H1 (cell line): ENCODE measurements around the gene SYNRG. TPM values are rescaled to one million over a fixed set of nuclear protein-coding genes. Genes with fewer than 3 reads are reported as not detected.

Experiments used
- CTCF ChIA-PET: fragments of 300-600 bp; sonication (Branson Sonifier 250); formaldehyde crosslinking; loops from one replicate; lab custom pipeline; 2021; ENCODE audit not compliant: partially characterized antibody; lab: Charles Lee
- POLR2A ChIA-PET: fragments of 300-600 bp; sonication (Branson Sonifier 250); formaldehyde crosslinking; loops from one replicate; lab custom pipeline; 2021; ENCODE audit warnings: inconsistent platforms; ENCODE audit not compliant: partially characterized antibody; lab: Charles Lee
- DNase-seq, 2 experiments: peaks; one replicate each; pipeline versions ENCODE4 v3.0.0 to v3.0.0-alpha.2; 2010 to 2022; ENCODE audit warnings: low spot score in 2 of 2, low read depth in 1 of 2, mixed read lengths in 1 of 2
- FAIRE-seq: peaks from 2 replicates; lab custom pipeline; 2011; peaks lifted over from hg19 to GRCh38; lab: Jason Lieb, UNC
- H2AFZ ChIP-seq: 2 replicates; pipeline ENCODE4 v1.8.1; 2012; ENCODE audit warnings: low read length, inconsistent platforms
- H2AK5ac ChIP-seq: 2 replicates; pipeline ENCODE4 v1.6.1; 2013; ENCODE audit warnings: low read depth, low read length
- H2BK120ac ChIP-seq: replicated peaks from 2 replicates; pipeline ENCODE3; 2013; ENCODE audit warnings: low read depth, low read length, inconsistent platforms
- H2BK12ac ChIP-seq: 2 replicates; pipeline ENCODE4 v1.6.1; 2013; ENCODE audit warnings: low read depth, low read length
- H2BK15ac ChIP-seq: 2 replicates; pipeline ENCODE4 v1.6.1; 2013; ENCODE audit warnings: low read length
- H2BK20ac ChIP-seq: 2 replicates; pipeline ENCODE4 v1.6.1; 2013; ENCODE audit warnings: low read length
- H2BK5ac ChIP-seq: 2 replicates; pipeline ENCODE4 v1.6.1; 2013; ENCODE audit warnings: low read depth, low read length
- H3K14ac ChIP-seq: 2 replicates; pipeline ENCODE4 v1.6.1; 2013; ENCODE audit warnings: inconsistent platforms; ENCODE audit not compliant: insufficient read length
- H3K18ac ChIP-seq: 2 replicates; pipeline ENCODE4 v1.6.1; 2013; ENCODE audit warnings: low read length; ENCODE audit errors: extremely low read depth
- H3K23ac ChIP-seq: 2 replicates; pipeline ENCODE4 v1.6.1; 2013; ENCODE audit warnings: inconsistent platforms; ENCODE audit not compliant: insufficient read length
- H3K23me2 ChIP-seq: 2 replicates; pipeline ENCODE4 v1.6.1; 2013; ENCODE audit warnings: low read depth, low read length
- H3K27ac ChIP-seq: 2 replicates; pipeline ENCODE4 v1.6.1; 2011; ENCODE audit warnings: low read depth, low read length, inconsistent platforms
- H3K27me3 ChIP-seq, 4 experiments: replicated peaks in 1 of 4; 1 replicate in 1 of 4; 2 replicates in 3 of 4; pipeline versions ENCODE4 v1.6.1 to v1.8.1; 2011 to 2013; ENCODE audit warnings: low read length in 3 of 4, mild to moderate bottlenecking in 3 of 4, inconsistent platforms in 2 of 4, mixed read lengths in 2 of 4, moderate library complexity in 1 of 4; ENCODE audit not compliant: control insufficient read depth in 3 of 4, insufficient read depth in 3 of 4; ENCODE audit errors: extremely low read depth in 1 of 4
- H3K36me3 ChIP-seq, 4 experiments: 2 replicates each; pipeline versions ENCODE4 v1.6.1 to v1.8.1; 2011 to 2013; ENCODE audit warnings: mild to moderate bottlenecking in 4 of 4, low read length in 3 of 4, moderate library complexity in 2 of 4, control low read depth in 1 of 4, inconsistent platforms in 1 of 4; ENCODE audit not compliant: insufficient read depth in 4 of 4, control insufficient read depth in 2 of 4
- H3K4ac ChIP-seq: replicated peaks from 2 replicates; pipeline ENCODE3; 2013; ENCODE audit warnings: low read length, low read depth, mixed read lengths, inconsistent platforms; ENCODE audit not compliant: insufficient read length
- H3K4me1 ChIP-seq, 4 experiments: replicated peaks in 1 of 4; 1 replicate in 1 of 4; 2 replicates in 3 of 4; pipeline versions ENCODE4 v1.6.1 to v1.8.1; 2011 to 2013; ENCODE audit warnings: low read length in 3 of 4, inconsistent platforms in 2 of 4, mixed read lengths in 1 of 4; ENCODE audit not compliant: insufficient read depth in 4 of 4, control insufficient read depth in 3 of 4
- H3K4me2 ChIP-seq, 2 experiments: 2 replicates each; pipeline versions ENCODE4 v1.6.1 to v1.8.1; 2011 to 2013; ENCODE audit warnings: low read depth in 2 of 2, low read length in 2 of 2, control low read depth in 1 of 2, inconsistent platforms in 1 of 2, mild to moderate bottlenecking in 1 of 2; ENCODE audit not compliant: insufficient read depth in 1 of 2
- H3K4me3 ChIP-seq, 4 experiments: fragments of 200-600, 300-600 bp in 1 of 4; sonication (generic), shearing (Covaris generic), sonication (Bioruptor Twin) in 1 of 4; 2 replicates each; pipeline versions ENCODE4 v1.5.1 to v1.8.1; 2011 to 2016; ENCODE audit warnings: low read length in 4 of 4, low read depth in 3 of 4, control low read depth in 2 of 4, inconsistent platforms in 2 of 4, mild to moderate bottlenecking in 2 of 4, mixed read lengths in 1 of 4, moderate library complexity in 1 of 4; ENCODE audit not compliant: insufficient read depth in 2 of 4; ENCODE audit errors: extremely low read depth in 1 of 4
- H3K56ac ChIP-seq: replicated peaks from 2 replicates; pipeline ENCODE3; 2013; ENCODE audit warnings: low read depth, mild to moderate bottlenecking, mixed read lengths, low read length, inconsistent platforms; ENCODE audit not compliant: insufficient read length
- H3K79me1 ChIP-seq: 2 replicates; pipeline ENCODE4 v1.6.1; 2013; ENCODE audit warnings: low read depth, low read length, control low read depth
- H3K79me2 ChIP-seq, 2 experiments: 2 replicates each; pipeline versions ENCODE4 v1.6.1 to v1.8.1; 2012 to 2013; ENCODE audit warnings: low read length in 2 of 2, mild to moderate bottlenecking in 2 of 2, inconsistent platforms in 1 of 2; ENCODE audit not compliant: insufficient read depth in 2 of 2, control insufficient read depth in 1 of 2
- H3K9ac ChIP-seq, 4 experiments: replicated peaks in 1 of 4; 1 replicate in 1 of 4; 2 replicates in 3 of 4; pipeline versions ENCODE4 v1.6.1 to v1.8.1; 2011 to 2013; ENCODE audit warnings: low read depth in 3 of 4, low read length in 3 of 4, control low read depth in 2 of 4, mild to moderate bottlenecking in 2 of 4, moderate library complexity in 2 of 4, inconsistent platforms in 1 of 4; ENCODE audit errors: extremely low read depth in 1 of 4
- H3K9me3 ChIP-seq, 2 experiments: 2 replicates each; pipeline versions ENCODE4 v1.6.1 to v1.8.1; 2012 to 2013; ENCODE audit warnings: mild to moderate bottlenecking in 2 of 2, moderate library complexity in 2 of 2, control low read depth in 1 of 2, inconsistent platforms in 1 of 2, low read depth in 1 of 2, low read length in 1 of 2, mixed read lengths in 1 of 2; ENCODE audit not compliant: insufficient read depth in 2 of 2
- H4K20me1 ChIP-seq, 2 experiments: replicated peaks in 1 of 2; 2 replicates each; pipeline versions ENCODE3 to v1.8.1; 2011 to 2013; ENCODE audit warnings: inconsistent platforms in 2 of 2, low read length in 2 of 2, mild to moderate bottlenecking in 1 of 2; ENCODE audit not compliant: insufficient read depth in 2 of 2, control insufficient read depth in 1 of 2
- H4K5ac ChIP-seq: 2 replicates; pipeline ENCODE4 v1.6.1; 2013; ENCODE audit warnings: low read length, low read depth, mixed read lengths, inconsistent platforms; ENCODE audit not compliant: insufficient read length
- H4K8ac ChIP-seq: 2 replicates; pipeline ENCODE4 v1.8.0; 2013; ENCODE audit warnings: mild to moderate bottlenecking, moderate library complexity, low read length, inconsistent platforms; ENCODE audit not compliant: insufficient read depth; ENCODE audit errors: extremely low read depth
- H4K91ac ChIP-seq: replicated peaks from 2 replicates; pipeline ENCODE3; 2013; ENCODE audit warnings: low read length, mixed read lengths, inconsistent platforms; ENCODE audit not compliant: insufficient read length
- GABPA ChIP-seq: IDR thresholded peaks from 2 replicates; pipeline ENCODE4 v1.6.1; 2011; ENCODE audit warnings: mild to moderate bottlenecking, low read length, moderate library complexity, borderline replicate concordance; ENCODE audit not compliant: insufficient read depth
- KDM5A ChIP-seq: fragments of 200-600 bp; IDR thresholded peaks from 2 replicates; pipeline ENCODE4 v1.7.1; 2012; ENCODE audit warnings: mild to moderate bottlenecking, low read length, inconsistent platforms, mixed read lengths
- MAX ChIP-seq: IDR thresholded peaks from 2 replicates; pipeline ENCODE4 v1.6.1; 2012; ENCODE audit warnings: inconsistent platforms
- WGBS, 2 experiments: shearing (Covaris generic) in 1 of 2; methylation state at CpG; one replicate each; pipeline versions ENCODE4 v1.1.6 to v1.1.7; 2013 to 2015; ENCODE audit warnings: low lambda C conversion rate in 2 of 2, mixed read lengths in 2 of 2, inconsistent platforms in 1 of 2, low coverage in 1 of 2, missing lambda C conversion rate in 1 of 2; ENCODE audit not compliant: insufficient replicate concordance in 2 of 2, insufficient coverage in 1 of 2, insufficient read length in 1 of 2; ENCODE audit errors: extremely low coverage in 1 of 2, missing lambda C conversion rate in 1 of 2; 5-methylcytosine and 5-hydroxymethylcytosine counted together
- polyA plus RNA-seq, 7 experiments: library from polyadenylated mRNA; depleted of rRNA in 3 of 7; stranded (reverse) in 5 of 7; unstranded in 2 of 7; fragments of >200 nt in 5 of 7; fragments of 200-250 nt in 2 of 7; gene quantifications; 1 replicate in 5 of 7; 2 replicates in 1 of 7; 4 replicates in 1 of 7; pipeline versions ENCODE4 v1.2.1 to v1.2.3, GENCODE V29; 2011 to 2013; ENCODE audit warnings: missing spikeins in 2 of 7, mixed read lengths in 2 of 7
- total RNA-seq: library from RNA; stranded (reverse); fragmentation: NEBNext Ultra II Directional; extraction: Animal tissue kit (Norgen Biotek cat#: 25700); gene quantifications from 2 replicates; pipeline ENCODE4 v1.2.1, GENCODE V29; 2021

The SYNRG gene
- total and polyA plus RNA-seq, 2 of the 8 experiments (the other 6 are each of a cell fraction or from before 2014, with no cell fraction given): 7.7 to 31.7 TPM

- Histone ChIP-seq H2AK5ac (no peak overlapping the region), H3K4ac (no peak overlapping the region), H3K4me2 (peak overlapping the region; percentile 62 to 72), H3K9me3 (no peaks in the 10 kb centered on the region), H2AFZ (no peak overlapping the region; the same call in 1 of the 2 replicates), H3K27ac (peak overlapping the region; percentile 74; the same call in 1 of the 2 replicates), H3K36me3 (peaks cover 0 to 12% (median 0%) of the 10 kb centered on the region in 4 experiments; a peak in 5 of 8 replicates), H2BK20ac (no peak overlapping the region), H2BK120ac (no peak overlapping the region), H3K56ac (peak overlapping the region; percentile 52), H3K18ac (peak overlapping the region; percentile 53), H3K79me2 (peaks cover 4 to 12% of the 10 kb centered on the region in 2 experiments; a peak in 2 of 4 replicates), H4K5ac (peak overlapping the region; percentile 83), H3K9ac (peak overlapping the region; percentile 13 to 86 (median 66)), H2BK5ac (peak overlapping the region; percentile 8; the same call in 1 of the 2 replicates), H4K20me1 (no peaks in the 10 kb centered on the region), H2BK12ac (no peak overlapping the region), H2BK15ac (no peak overlapping the region), H3K4me1 (peaks cover 0 to 5% (median 3%) of the 10 kb centered on the region in 4 experiments; a peak in 3 of 7 replicates), H3K79me1 (no peaks in the 10 kb centered on the region), H4K91ac (no peak overlapping the region), H4K8ac (peak overlapping the region; percentile 81; the same call in 1 of the 2 replicates), H3K14ac (no peak overlapping the region), H3K4me3 (peak overlapping the region; percentile 63 to 93 (median 79)), H3K27me3 (no peaks in the 10 kb centered on the region), H3K23me2 (no peaks in the 10 kb centered on the region), H3K23ac (no peak overlapping the region)
- no peak for TF ChIP-seq KDM5A
- TF ChIP-seq GABPA: no peak
- no peak for TF ChIP-seq MAX
- POLR2A ChIA-PET: interaction anchor here (0.6 to 3.1 kb wide), 26 partner anchors 9 to 1778 kb away, joined by 3 to 15 read pairs (median 4); partner anchors contain the start of genes DDX52 and MRM1
- peak in 1 of 2 experiments; percentile 27 for DNase-seq
- CTCF ChIA-PET: interaction anchor here (0.6 to 3.2 kb wide), 5 partner anchors 28 to 206 kb away, joined by 3 to 9 read pairs (median 3); no protein-coding TSS in a partner anchor
- 7% methylated on average over 22 of the region's 26 CpGs; no CpG with 5 or more reads in 1 of the 2 experiments for WGBS, 2 experiments
- FAIRE-seq: no peak
Measured at GRCh38 chr17:37608351-37609169, 658 bp downstream of the SYNRG start.
